GM08714 (cell line): ENCODE measurements around the gene FAM169A.
"Not testable (repeated sequence)": the region's sequence is repeated elsewhere in the genome, so short reads cannot be mapped to it uniquely, and the experiment has no call there.

Experiments
- H3K4me3 ChIP-seq: fragments of 200-500 bp; sonication (Bioruptor generic); 2 replicates; pipeline ENCODE4 v1.5.1; 2014; ENCODE audit warnings: mild to moderate bottlenecking, low read length, inconsistent platforms
- ZNF274 ChIP-seq: IDR thresholded peaks from 2 replicates; pipeline ENCODE4 v1.6.1; 2012; ENCODE audit warnings: mild to moderate bottlenecking, low read depth, low read length

Gene FAM169A, protein sequence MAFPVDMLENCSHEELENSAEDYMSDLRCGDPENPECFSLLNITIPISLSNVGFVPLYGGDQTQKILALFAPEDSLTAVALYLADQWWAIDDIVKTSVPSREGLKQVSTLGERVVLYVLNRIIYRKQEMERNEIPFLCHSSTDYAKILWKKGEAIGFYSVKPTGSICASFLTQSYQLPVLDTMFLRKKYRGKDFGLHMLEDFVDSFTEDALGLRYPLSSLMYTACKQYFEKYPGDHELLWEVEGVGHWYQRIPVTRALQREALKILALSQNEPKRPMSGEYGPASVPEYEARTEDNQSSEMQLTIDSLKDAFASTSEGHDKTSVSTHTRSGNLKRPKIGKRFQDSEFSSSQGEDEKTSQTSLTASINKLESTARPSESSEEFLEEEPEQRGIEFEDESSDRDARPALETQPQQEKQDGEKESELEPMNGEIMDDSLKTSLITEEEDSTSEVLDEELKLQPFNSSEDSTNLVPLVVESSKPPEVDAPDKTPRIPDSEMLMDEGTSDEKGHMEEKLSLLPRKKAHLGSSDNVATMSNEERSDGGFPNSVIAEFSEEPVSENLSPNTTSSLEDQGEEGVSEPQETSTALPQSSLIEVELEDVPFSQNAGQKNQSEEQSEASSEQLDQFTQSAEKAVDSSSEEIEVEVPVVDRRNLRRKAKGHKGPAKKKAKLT

GRCh38 chr5:74865804-74866595 lies at the start of gene FAM169A:
Gene FAM169A, minus strand, starts transcription at chr5:74866387. Its CDS starts 24,711 bp downstream, at chr5:74841676.
- no peak for TF ChIP-seq ZNF274
- H3K4me3 ChIP-seq = peak within 1 kb of the TSS; percentile 57

DNA sequence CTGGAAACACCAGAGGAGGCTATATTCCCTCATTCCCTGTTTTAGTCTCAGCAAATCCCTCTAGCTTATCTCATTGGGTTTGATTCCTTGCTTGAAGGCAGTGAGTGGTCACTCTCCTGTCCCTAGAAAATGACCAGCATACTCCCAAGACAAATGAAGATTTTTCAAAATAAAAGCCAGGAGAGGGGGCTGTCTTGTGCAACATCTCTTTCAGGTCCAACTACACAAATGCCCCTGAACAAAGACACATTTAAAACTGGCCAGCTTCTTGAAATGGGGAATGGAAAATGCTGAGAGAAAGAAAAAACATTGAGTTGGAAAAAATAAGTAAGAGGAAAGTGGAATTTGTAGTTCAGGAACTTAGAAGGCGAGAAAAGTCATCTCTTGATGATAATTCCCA lies 49.3 kb upstream of the FAM169A start:
- no peak overlapping the region for H3K4me3 ChIP-seq
- no peak for TF ChIP-seq ZNF274

DNA sequence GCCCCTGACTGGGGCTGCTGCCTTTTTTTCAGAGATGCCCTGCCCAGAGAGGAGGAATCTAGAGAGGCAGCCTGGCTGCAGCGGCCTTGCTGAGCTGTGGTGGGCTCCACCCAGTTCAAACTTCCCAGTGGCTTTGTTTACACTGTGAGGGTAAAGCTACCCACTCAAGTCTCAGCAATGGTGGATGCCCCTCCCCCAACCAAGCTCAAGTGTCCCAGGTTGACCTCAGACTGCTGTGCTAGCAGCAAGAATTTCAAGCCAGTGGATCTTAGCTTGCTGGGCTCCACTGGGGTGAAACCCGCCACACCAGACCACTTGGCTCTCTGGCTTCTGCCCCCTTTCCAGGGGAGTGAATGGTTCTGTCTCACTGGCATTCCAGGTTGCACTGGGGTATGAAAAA lies 45.2 kb upstream of the FAM169A start:
- not testable (repeated sequence) for H3K4me3 ChIP-seq

GRCh38 chr5:74909888-74910287 lies 43.7 kb upstream of the FAM169A start:
- not testable (repeated sequence) for H3K4me3 ChIP-seq

GRCh38 chr5:74908237-74908636 lies 42.0 kb upstream of the FAM169A start:
- not testable (repeated sequence) for H3K4me3 ChIP-seq

GRCh38 chr5:74904713-74905112 lies 38.5 kb upstream of the FAM169A start:
- H3K4me3 ChIP-seq = not testable (repeated sequence)

- H3K4me3 ChIP-seq = no peak overlapping the region
- no peak for TF ChIP-seq ZNF274
Observed at GRCh38 chr5:74903165-74903787, 37.1 kb upstream of the FAM169A start.

GRCh38 chr5:74897049-74897448 lies 30.9 kb upstream of the FAM169A start:
- TF ChIP-seq ZNF274 = no peak
- no peak overlapping the region for H3K4me3 ChIP-seq

DNA sequence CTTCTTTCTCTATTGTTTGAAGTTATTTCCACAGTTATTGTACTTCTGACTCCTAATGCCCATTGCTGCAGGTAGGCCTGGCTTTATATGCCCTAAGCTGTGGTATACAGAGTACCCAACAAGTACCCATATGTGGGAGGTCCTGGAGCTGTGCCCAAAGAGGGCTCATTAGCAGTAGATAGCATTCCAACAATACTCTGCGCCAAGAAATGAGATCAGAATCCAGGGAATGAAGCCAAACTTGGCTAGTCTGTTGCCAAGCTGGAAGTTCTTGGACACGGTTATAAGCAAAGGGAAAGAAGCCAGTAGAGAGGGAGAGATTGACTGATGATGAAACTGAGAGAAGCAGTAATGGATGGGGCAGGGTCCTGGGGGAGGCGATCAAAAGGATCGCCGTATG lies 29.7 kb upstream of the FAM169A start:
- no peak for TF ChIP-seq ZNF274

GRCh38 chr5:74894351-74894750 lies 28.2 kb upstream of the FAM169A start:
- no peak for TF ChIP-seq ZNF274
- H3K4me3 ChIP-seq = no peak overlapping the region

More for the DNA sequence above, 29.7 kb upstream of the FAM169A start:
- H3K4me3 ChIP-seq = no peak overlapping the region

- no peak for TF ChIP-seq ZNF274
Observed at GRCh38 chr5:74892921-74893320, 26.7 kb upstream of the FAM169A start.

GRCh38 chr5:74889523-74890105 lies 23.4 kb upstream of the FAM169A start:
- TF ChIP-seq ZNF274 = no peak
- no peak overlapping the region for H3K4me3 ChIP-seq

More at GRCh38 chr5:74892921-74893320, 26.7 kb upstream of the FAM169A start:
- no peak overlapping the region for H3K4me3 ChIP-seq

- TF ChIP-seq ZNF274 = no peak
Observed at GRCh38 chr5:74888117-74888516, 21.9 kb upstream of the FAM169A start.

DNA sequence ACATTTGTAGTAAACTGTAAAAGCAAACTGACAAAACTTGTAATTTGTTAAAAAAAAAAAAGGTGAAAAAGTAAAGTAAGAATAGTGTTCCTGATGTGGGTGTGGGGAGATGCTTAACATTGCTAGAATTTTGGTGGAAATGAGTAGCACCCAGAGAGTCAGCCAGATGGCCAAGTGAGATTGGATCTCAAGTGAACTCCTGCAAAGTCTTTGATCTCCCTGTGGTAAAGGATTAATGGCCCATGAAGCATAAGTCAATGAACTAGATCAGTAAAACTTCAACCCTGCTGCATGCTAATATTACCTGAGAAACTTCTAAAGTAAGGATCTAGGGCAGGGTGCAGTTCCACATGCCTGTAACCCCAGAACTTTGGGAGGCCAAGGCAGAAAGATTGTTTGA lies 19.0 kb upstream of the FAM169A start:
- no peak overlapping the region for H3K4me3 ChIP-seq
- no peak for TF ChIP-seq ZNF274

More at GRCh38 chr5:74888117-74888516, 21.9 kb upstream of the FAM169A start:
- no peak overlapping the region for H3K4me3 ChIP-seq

DNA sequence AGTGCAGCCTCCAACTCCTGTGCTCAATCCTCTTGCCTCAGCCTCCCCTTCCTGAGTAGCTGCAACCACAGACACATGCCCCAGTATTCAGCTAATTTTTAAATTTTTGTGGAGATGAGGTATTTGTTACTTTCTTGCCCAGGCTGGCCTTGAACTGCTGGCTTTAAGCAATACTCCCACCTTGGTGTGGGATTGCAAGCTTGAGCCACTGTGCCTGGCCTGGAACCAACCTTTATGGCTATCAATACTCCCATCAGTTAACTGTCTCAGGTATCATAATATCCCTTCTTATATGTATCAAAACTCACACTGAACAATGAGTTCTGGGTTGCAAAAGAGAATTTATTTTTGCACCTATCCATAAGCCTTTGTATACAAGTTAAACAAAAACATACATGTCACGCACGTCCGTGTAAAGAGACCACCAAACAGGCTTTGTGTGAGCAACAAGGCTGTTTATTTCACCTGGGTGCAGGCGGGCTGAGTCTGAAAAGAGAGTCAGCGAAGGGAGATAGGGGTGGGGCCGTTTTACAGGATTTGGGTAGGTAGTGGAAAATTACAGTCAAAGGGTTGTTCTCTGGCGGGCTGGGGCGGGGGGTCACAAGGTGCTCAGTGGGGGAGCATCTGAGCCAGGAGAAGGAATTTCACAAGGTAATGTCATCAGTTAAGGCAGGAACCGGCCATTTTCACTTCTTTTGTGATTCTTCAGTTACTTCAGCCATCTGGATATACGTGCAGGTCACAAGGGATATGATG lies 16.4 kb upstream of the FAM169A start:
- H3K4me3 ChIP-seq = not testable (repeated sequence)
